Sigmoid colon (tissue), 4 donors: ENCODE data around the gene PRLH.

ENCODE experiments used
- EP300 ChIP-seq, 4 donors: sonication (generic); formaldehyde crosslinking; IDR thresholded peaks; one replicate each; pipeline ENCODE4 v1.6.1; 2017; ENCODE audit warnings: antibody characterized with exemption in 4 of 4
- POLR2A ChIP-seq, 2 donors: fragments of 450-650 bp; IDR thresholded peaks; one replicate each; pipeline ENCODE4 v1.6.1; 2016; ENCODE audit warnings: antibody characterized with exemption in 2 of 2, mild to moderate bottlenecking in 2 of 2, moderate library complexity in 2 of 2
- POLR2AphosphoS5 ChIP-seq, 4 donors: sonication (generic); formaldehyde crosslinking; IDR thresholded peaks; one replicate each; pipeline ENCODE4 v1.6.1; 2017; ENCODE audit warnings: antibody characterized with exemption in 4 of 4
- TF ChIP-seq, protein P1 (sequence below), 4 experiments: fragments of 450-650 bp in 3 of 4; fragments of 200-600 bp in 1 of 4; IDR thresholded peaks; one replicate each; pipeline ENCODE4 v1.5.1; 2016 to 2019; ENCODE audit warnings: antibody characterized with exemption in 4 of 4, mild to moderate bottlenecking in 3 of 4, moderate library complexity in 2 of 4

DNA sequence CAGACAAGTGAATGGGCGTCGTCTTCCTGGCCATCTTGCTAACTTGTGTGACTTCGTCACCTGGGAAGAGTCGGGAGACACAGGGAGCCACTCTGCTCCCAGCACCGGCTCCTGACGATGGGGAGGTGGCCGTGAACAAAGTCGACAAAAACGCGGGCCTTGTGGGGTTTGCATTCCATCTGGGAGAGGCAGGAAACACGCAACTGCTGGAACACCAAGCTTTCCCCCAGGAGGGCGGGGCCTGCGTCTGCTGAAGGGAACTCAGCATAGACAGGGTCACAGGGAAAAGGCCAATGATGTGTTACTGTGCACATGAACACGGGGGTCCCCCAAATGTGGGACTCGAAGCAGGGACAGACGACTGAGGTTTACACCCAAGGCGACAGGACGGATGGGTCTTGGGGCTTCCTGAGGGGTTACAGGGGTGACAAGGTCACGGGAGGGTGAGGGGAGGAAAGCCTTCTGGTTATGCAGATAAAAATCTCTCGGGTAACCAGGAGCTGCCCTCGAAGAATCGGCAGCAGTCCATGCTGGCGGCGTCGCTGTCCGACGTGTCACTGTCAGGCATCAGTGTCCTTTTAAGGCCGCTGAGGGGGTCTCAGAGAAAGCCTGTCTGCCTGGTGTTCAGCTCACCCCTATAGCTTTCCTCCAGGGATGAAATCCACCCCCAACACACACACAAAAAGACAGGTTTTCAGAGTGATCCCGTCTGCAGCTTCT is 28.2 kb upstream of the PRLH start:
- TF ChIP-seq, protein P1, sequence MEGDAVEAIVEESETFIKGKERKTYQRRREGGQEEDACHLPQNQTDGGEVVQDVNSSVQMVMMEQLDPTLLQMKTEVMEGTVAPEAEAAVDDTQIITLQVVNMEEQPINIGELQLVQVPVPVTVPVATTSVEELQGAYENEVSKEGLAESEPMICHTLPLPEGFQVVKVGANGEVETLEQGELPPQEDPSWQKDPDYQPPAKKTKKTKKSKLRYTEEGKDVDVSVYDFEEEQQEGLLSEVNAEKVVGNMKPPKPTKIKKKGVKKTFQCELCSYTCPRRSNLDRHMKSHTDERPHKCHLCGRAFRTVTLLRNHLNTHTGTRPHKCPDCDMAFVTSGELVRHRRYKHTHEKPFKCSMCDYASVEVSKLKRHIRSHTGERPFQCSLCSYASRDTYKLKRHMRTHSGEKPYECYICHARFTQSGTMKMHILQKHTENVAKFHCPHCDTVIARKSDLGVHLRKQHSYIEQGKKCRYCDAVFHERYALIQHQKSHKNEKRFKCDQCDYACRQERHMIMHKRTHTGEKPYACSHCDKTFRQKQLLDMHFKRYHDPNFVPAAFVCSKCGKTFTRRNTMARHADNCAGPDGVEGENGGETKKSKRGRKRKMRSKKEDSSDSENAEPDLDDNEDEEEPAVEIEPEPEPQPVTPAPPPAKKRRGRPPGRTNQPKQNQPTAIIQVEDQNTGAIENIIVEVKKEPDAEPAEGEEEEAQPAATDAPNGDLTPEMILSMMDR (IDR thresholded peaks at IDR 0.05), result no peak
- no peak for TF ChIP-seq POLR2AphosphoS5 (IDR thresholded peaks at IDR 0.05)
- TF ChIP-seq POLR2A (IDR thresholded peaks at IDR 0.05), result no peak
- TF ChIP-seq EP300 (IDR thresholded peaks at IDR 0.05), result no peak
